ENCODE data around the gene SPTLC3.

The SPTLC3 gene

GRCh38 chr20:13186043-13186774, 177.4 kb downstream of the SPTLC3 start:
- no peak for DNase-seq (ENCODE audit: low read depth in 2 of 2)

GRCh38 chr20:13187899-13188298, 179.1 kb downstream of the SPTLC3 start:
- no peak for DNase-seq (ENCODE audit: low read depth in 2 of 2)

GRCh38 chr20:13199279-13199678, 190.5 kb downstream of the SPTLC3 start:
- DNase-seq (ENCODE audit: low read depth in 2 of 2) = no peak

- no peak for DNase-seq (ENCODE audit: low read depth in 2 of 2)
Measured at GRCh38 chr20:13200767-13201500, 192.2 kb downstream of the SPTLC3 start.

GRCh38 chr20:13202565-13202964, 193.8 kb downstream of the SPTLC3 start:
- DNase-seq (ENCODE audit: low read depth in 2 of 2) = no peak

GRCh38 chr20:13205425-13205824, 196.7 kb downstream of the SPTLC3 start:
- no peak for DNase-seq (ENCODE audit: low read depth in 2 of 2)

GRCh38 chr20:13205848-13206434, 197.2 kb downstream of the SPTLC3 start:
- no peak for DNase-seq (ENCODE audit: low read depth in 2 of 2)

GRCh38 chr20:13207016-13207415, 198.2 kb downstream of the SPTLC3 start:
- no peak for DNase-seq (ENCODE audit: low read depth in 2 of 2)

GRCh38 chr20:13211956-13212618, 203.3 kb downstream of the SPTLC3 start:
- no peak for DNase-seq (ENCODE audit: low read depth in 2 of 2)

GRCh38 chr20:13212750-13213149, 204.0 kb downstream of the SPTLC3 start:
- DNase-seq (ENCODE audit: low read depth in 2 of 2) = no peak

GRCh38 chr20:13213335-13213734, 204.6 kb downstream of the SPTLC3 start:
- no peak for DNase-seq (ENCODE audit: low read depth in 2 of 2)

- DNase-seq (ENCODE audit: low read depth in 2 of 2) = no peak
Measured at GRCh38 chr20:13216533-13216932, 207.8 kb downstream of the SPTLC3 start.
